Posterior vena cava (tissue), 2 donors: Measurements from ENCODE around the gene FAIM2. TPM values are rescaled to one million over a fixed set of nuclear protein-coding genes. Genes with fewer than 3 reads are reported as not detected.

Experiments
- DNase-seq: peaks from one replicate; pipeline ENCODE4 v3.0.0-alpha.2; 2020; ENCODE audit warnings: low spot score
- intact Hi-C, 2 donors: fragments of 100-400 bp; cut with DNase I; formaldehyde crosslinking; loops; one replicate each; pipeline versions ENCODE4 v1.14.1 to v1.14.2; 2022 to 2023
- total RNA-seq, 2 donors: library from RNA; stranded (reverse); fragmentation: NEBNext Ultra II Directional; extraction: Animal tissue kit (Norgen Biotek cat#: 25700); gene quantifications; one replicate each; pipeline ENCODE4 v1.2.1, GENCODE V29; 2021
- donor health status: DM: yes; HTN: yes; CAD: no.
- donor health status: DM: yes; HTN: yes; CAD: no.

The FAIM2 gene
- total RNA-seq, 2 donors from 2014 or later = 1.8 to 2.5 TPM

- no peak for DNase-seq
- intact Hi-C loops = no loop called here
Observed at GRCh38 chr12:49942512-49942893, 38.8 kb upstream of the FAIM2 start.

GRCh38 chr12:49941556-49942511 lies 38.1 kb upstream of the FAIM2 start:
- intact Hi-C loops = no loop called here
- DNase-seq = peak; percentile 78

GRCh38 chr12:49939707-49940106 lies 36.0 kb upstream of the FAIM2 start:
- peak; percentile 19 for DNase-seq
- intact Hi-C loops = no loop called here

GRCh38 chr12:49939307-49939706 lies 35.6 kb upstream of the FAIM2 start:
- no peak for DNase-seq
- intact Hi-C loops = no loop called here

GRCh38 chr12:49937639-49938300 lies 34.1 kb upstream of the FAIM2 start:
- DNase-seq = peak; percentile 55
- intact Hi-C loops = no loop called here

DNA sequence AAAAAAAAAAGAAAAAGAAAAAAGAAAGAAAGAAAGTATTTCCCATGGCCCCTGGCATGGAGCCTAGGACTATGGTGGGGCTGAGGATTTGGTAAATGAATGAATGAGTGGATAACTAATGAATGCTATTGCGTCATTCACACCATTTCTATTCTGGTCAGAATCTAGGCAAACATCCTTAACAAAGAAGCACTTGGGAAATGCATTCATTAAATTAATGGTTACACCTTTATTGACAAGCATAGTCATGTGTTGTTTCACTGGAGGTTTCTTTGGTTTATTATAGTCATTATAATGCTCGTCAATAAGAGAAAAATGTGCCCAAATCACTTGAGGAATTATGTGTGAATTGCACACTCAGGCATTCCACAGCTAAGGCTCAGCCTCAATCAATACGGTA lies 33.2 kb upstream of the FAIM2 start:
- DNase-seq = no peak
- intact Hi-C loops = no loop called here

GRCh38 chr12:49934505-49934904 lies 30.8 kb upstream of the FAIM2 start:
- DNase-seq = no peak
- intact Hi-C loops = no loop called here

DNA sequence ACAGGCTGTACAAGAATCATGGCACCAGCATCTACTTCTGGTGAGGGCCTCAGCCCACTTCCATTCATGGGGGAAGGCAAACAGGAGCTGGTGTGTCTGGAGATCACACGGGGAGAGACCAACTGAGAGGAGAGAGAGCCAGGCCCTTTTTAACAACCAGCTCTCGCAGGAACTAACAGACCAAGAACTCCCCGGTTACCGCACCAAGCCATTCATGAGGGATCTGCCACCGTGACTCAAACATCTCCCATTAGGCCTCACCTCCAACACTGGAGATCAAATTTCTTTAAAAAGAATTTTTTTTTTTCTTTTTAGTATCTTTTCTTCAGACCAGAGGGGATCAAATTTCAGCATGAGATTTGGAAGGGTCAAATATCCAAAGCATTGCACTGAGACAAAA lies 30.1 kb upstream of the FAIM2 start:
- DNase-seq = peak; percentile 36
- intact Hi-C loops = no loop called here

DNA sequence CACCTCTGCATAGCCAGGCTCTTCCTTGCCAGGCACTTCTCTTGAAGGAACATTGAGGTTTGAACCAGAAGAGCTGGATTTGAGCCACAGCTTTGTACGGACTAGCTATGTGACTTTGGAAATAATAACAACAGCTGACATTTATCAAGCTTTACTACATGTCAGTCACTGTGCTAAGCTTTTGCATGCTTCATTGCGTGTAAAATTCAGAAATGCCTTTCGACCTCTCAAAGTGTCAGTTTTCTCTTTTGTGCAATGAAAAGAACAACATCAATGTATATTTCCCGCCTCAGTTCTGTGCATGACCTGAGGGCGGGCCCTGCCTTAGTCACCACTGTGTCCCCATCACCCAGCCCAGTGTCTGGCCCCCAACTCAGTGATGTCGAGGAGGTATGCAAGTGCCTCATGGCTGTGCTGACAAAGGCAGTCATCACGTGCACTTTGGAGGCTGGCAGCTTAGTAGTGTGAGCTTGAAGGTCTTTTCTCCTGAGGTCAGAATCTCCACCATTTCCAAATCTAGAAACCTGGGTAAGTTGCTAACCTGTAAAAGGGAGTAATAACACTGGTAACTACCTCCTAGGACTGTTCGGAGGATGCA lies 28.9 kb upstream of the FAIM2 start:
- DNase-seq = peak; percentile 32
- intact Hi-C loops = no loop called here

GRCh38 chr12:49932023-49932422 lies 28.3 kb upstream of the FAIM2 start:
- intact Hi-C loops = no loop called here
- peak; percentile 28 for DNase-seq

DNA sequence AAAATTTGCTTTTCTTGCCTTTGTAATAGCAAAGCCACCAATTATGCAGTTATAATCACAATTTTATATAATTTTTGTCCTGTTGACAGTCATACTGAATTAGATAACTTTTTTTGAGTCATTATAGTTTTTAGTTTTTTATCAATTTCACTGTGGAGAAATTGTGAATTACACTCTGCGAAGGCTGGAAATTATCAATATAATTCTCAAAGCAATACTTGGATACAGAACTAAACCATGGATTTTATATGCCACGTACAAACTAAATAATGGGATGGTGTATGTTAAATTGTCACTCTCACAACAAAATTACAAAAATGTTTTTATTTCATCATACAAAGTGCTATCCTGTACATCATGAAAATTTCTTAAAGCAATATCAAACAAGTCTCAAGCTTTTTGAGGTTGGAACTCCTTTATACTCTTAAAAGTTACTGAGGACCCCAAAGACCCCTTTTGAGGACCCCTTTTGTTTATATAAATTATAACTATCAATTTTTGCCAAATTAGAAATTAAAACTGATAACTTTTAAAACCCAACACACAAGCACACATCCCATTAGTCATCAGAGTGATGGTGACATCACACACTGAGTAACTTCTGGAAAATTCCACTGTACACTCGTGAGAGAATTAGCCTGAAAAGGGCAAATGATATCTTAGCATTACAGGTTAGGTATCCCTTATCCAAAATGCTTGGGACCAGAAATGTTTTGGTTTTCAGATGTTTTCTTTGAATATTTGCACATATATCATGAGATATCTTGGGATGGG lies 27.0 kb upstream of the FAIM2 start:
- no peak for DNase-seq
- intact Hi-C loops = no loop called here

DNA sequence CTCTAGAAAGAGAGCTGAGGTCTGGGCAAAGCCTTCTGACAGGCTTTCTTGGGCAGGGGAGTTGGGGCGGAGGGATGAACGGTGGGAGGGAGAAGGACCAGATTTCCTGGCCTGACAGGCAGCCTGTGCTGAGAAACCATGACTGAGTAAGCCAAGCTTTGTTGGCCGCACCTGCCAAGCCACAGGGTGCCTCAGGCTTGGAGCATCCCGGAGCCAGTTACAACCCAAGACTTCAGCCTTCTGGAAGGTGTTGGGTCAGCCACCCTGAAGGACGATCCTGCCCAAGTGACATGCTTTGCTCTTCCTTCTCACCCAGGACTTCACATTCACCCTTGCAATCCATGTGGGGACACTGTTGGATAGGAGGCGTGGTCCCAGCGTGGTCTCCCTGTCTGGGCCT lies 25.9 kb upstream of the FAIM2 start:
- DNase-seq = peak; percentile 61
- intact Hi-C loops = no loop called here

DNA sequence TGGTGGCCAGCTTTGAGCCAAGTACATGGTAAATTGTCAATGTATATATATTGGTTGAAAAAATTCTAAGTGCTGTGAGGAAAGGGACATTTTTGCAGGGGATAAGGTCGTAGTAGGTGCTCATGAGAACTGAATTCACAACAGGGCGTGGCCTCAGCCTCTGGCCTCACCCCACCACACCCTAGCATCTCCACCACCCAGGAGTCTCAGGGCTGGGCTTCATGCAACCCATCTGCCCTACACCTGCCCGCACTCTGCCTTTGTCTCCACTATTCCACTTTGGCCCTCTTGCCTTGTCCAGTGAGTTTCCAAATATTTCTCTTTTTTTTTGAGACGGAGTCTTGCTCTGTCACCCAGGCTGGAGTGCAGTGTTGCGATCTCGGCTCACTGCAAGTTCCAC lies 24.8 kb upstream of the FAIM2 start:
- DNase-seq = no peak
- intact Hi-C loops = no loop called here

- intact Hi-C loops = no loop called here
- DNase-seq = peak; percentile 35
Observed at GRCh38 chr12:49925433-49926204, 21.9 kb upstream of the FAIM2 start.

- intact Hi-C loops = no loop called here
- peak; percentile 59 for DNase-seq
Observed at GRCh38 chr12:49924628-49925246, 21.0 kb upstream of the FAIM2 start.

- DNase-seq = peak; percentile 83
- intact Hi-C loops = no loop called here
Observed at GRCh38 chr12:49923880-49924556, 20.3 kb upstream of the FAIM2 start.

GRCh38 chr12:49923035-49923644 lies 19.4 kb upstream of the FAIM2 start:
- intact Hi-C loops = no loop called here
- DNase-seq = peak; percentile 87
